DND-41 (cell line): Measurements from ENCODE around the gene RASAL1.

Experiments used
- ATAC-seq: fragments of 200-7000 bp; cut with Tn5 transposase; 3 replicates; pipeline ENCODE4 v1.9.1; 2021; ENCODE audit warnings: low read depth; ENCODE audit not compliant: insufficient read depth
- DNase-seq: peaks from one replicate; pipeline ENCODE4 v3.0.0-alpha.2; 2020
- H2AFZ ChIP-seq: 2 replicates; pipeline ENCODE4 v1.6.0; 2012; ENCODE audit warnings: low read depth, low read length
- H3K27ac ChIP-seq: 2 replicates; pipeline ENCODE4 v1.5.1; 2012; ENCODE audit warnings: low read length, inconsistent platforms
- H3K27me3 ChIP-seq: fragments of 200-600 bp; sonication (generic); 2 replicates; pipeline ENCODE4 v1.6.0; 2012; ENCODE audit warnings: low read length, mild to moderate bottlenecking, inconsistent platforms; ENCODE audit not compliant: insufficient read depth, poor library complexity
- H3K36me3 ChIP-seq: 2 replicates; pipeline ENCODE4 v1.5.1; 2012; ENCODE audit warnings: low read length, inconsistent platforms; ENCODE audit not compliant: insufficient read depth
- H3K4me1 ChIP-seq: 2 replicates; pipeline ENCODE4 v1.5.1; 2012; ENCODE audit warnings: mild to moderate bottlenecking, low read length; ENCODE audit not compliant: insufficient read depth
- H3K4me2 ChIP-seq: 2 replicates; pipeline ENCODE4 v1.6.0; 2012; ENCODE audit warnings: mild to moderate bottlenecking, moderate library complexity, low read length, inconsistent platforms; ENCODE audit not compliant: insufficient read depth
- H3K4me3 ChIP-seq, 2 experiments: fragments of 200-600 bp in 1 of 2; shearing (Covaris generic) in 1 of 2; 2 replicates each; pipeline ENCODE4 v1.5.1; 2012 to 2016; ENCODE audit warnings: inconsistent platforms in 2 of 2, low read length in 2 of 2, mild to moderate bottlenecking in 2 of 2, low read depth in 1 of 2, moderate library complexity in 1 of 2
- H3K79me2 ChIP-seq: 2 replicates; pipeline ENCODE4 v1.6.0; 2012; ENCODE audit warnings: low read length, inconsistent platforms; ENCODE audit not compliant: insufficient read depth
- H3K9ac ChIP-seq: 2 replicates; pipeline ENCODE4 v1.6.0; 2012; ENCODE audit warnings: low read depth, mild to moderate bottlenecking, inconsistent platforms, low read length, moderate library complexity
- H3K9me3 ChIP-seq: 2 replicates; pipeline ENCODE4 v1.5.1; 2012; ENCODE audit warnings: low read length, moderate library complexity, mild to moderate bottlenecking, inconsistent platforms; ENCODE audit not compliant: insufficient read depth, severe bottlenecking
- H4K20me1 ChIP-seq: 2 replicates; pipeline ENCODE4 v1.6.0; 2012; ENCODE audit warnings: low read length; ENCODE audit not compliant: insufficient read depth
- EZH2 ChIP-seq: IDR thresholded peaks from 3 replicates; pipeline ENCODE4 v1.6.1; 2012; ENCODE audit warnings: borderline replicate concordance, low read depth, mild to moderate bottlenecking, moderate library complexity, low read length, inconsistent platforms; ENCODE audit not compliant: severe bottlenecking
- TF ChIP-seq, protein P1 (sequence below): IDR thresholded peaks from 2 replicates; pipeline ENCODE4 v1.5.1; 2012; ENCODE audit warnings: borderline replicate concordance, low read length, moderate library complexity, mild to moderate bottlenecking; ENCODE audit not compliant: poor library complexity, severe bottlenecking; ENCODE audit errors: extremely low read depth

RASAL1 gene

DNA sequence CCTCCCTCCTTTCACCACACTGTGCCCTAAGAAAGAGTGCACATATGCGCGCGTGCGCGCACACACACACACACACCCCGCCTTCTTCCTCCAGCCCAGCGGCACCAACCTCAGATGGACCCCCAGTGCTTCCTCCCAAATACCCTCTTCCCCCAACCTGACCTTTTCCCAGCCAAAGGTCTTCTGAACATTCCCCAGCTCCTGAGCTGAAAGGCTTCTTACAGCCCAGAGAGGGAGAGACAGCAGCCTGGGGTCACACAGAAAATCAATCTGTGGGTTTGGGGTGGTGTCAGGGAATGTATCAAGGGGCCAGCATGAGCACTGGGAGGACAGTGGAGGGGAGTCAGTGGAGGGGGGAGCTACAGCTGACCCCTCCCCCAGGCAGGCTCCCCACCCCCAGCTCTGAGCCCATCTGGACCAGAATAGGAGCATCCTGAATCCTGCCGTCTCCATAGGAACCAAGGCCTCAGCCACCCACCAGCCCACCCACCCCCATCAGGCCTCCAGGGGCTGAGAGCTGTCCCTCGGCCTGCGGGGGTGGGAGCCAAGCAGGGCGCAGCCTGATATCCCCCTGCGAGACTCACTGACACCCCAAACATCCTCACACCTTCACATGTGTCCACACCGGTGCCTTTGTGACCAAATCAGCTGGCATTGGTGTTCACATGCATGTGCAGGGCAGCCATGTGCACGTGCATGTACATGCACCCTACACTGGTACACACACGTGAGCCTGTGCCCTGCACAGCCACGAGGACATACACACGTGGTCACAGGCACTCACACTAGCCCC, 5.7 kb downstream of the RASAL1 start:
- Histone ChIP-seq H3K36me3 (no peaks in the 10 kb centered on the region), H3K9me3 (no peaks in the 10 kb centered on the region), H3K79me2 (no peaks in the 10 kb centered on the region), H3K4me3 (no peak overlapping the region), H3K4me1 (peaks cover 18% of the 10 kb centered on the region), H4K20me1 (no peaks in the 10 kb centered on the region), H3K9ac (no peak overlapping the region), H3K27ac (no peak overlapping the region), H3K27me3 (no peaks in the 10 kb centered on the region), H2AFZ (no peak overlapping the region), H3K4me2 (no peak overlapping the region)
- DNase-seq = no peak
- no peak for TF ChIP-seq EZH2
- TF ChIP-seq, protein P1, sequence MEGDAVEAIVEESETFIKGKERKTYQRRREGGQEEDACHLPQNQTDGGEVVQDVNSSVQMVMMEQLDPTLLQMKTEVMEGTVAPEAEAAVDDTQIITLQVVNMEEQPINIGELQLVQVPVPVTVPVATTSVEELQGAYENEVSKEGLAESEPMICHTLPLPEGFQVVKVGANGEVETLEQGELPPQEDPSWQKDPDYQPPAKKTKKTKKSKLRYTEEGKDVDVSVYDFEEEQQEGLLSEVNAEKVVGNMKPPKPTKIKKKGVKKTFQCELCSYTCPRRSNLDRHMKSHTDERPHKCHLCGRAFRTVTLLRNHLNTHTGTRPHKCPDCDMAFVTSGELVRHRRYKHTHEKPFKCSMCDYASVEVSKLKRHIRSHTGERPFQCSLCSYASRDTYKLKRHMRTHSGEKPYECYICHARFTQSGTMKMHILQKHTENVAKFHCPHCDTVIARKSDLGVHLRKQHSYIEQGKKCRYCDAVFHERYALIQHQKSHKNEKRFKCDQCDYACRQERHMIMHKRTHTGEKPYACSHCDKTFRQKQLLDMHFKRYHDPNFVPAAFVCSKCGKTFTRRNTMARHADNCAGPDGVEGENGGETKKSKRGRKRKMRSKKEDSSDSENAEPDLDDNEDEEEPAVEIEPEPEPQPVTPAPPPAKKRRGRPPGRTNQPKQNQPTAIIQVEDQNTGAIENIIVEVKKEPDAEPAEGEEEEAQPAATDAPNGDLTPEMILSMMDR = no peak
- ATAC-seq = no peak

- Histone ChIP-seq H3K27me3 (no peaks in the 10 kb centered on the region), H3K9me3 (no peaks in the 10 kb centered on the region), H3K4me1 (peaks cover 18% of the 10 kb centered on the region), H3K79me2 (no peaks in the 10 kb centered on the region), H3K27ac (no peak overlapping the region), H4K20me1 (no peaks in the 10 kb centered on the region), H3K36me3 (no peaks in the 10 kb centered on the region), H3K4me2 (no peak overlapping the region), H3K9ac (no peak overlapping the region), H2AFZ (no peak overlapping the region), H3K4me3 (no peak overlapping the region)
- TF ChIP-seq, protein P1 = no peak
- TF ChIP-seq EZH2 = no peak
- DNase-seq (no peak), ATAC-seq (peak; percentile 65)
Observed at GRCh38 chr12:113128802-113129663, 6.5 kb downstream of the RASAL1 start.

DNA sequence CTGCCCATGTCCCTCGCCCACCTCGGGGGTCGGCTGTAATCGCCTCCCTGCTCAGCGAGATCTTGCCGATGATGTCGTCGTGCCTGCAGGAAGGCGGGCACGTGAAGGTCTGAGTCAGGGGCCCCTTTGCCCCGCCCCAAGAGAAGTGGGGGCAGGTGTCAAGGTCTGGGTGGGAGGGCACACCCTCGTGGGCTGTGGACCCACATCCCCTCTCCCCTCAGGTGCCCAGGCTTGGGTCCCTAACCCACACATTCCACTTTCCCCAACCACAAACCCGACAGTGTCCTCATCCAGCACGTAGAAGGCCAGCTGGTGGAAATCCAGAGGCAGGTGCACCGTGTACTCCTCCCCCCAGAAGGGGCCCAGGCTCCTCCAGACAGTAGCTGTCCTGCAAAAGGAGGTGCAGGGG, 7.8 kb downstream of the RASAL1 start:
- Histone ChIP-seq H4K20me1 (no peaks in the 10 kb centered on the region), H3K4me3 (no peak overlapping the region)

More for the DNA sequence above, 7.8 kb downstream of the RASAL1 start:
- Histone ChIP-seq H3K4me1 (peaks cover 18% of the 10 kb centered on the region), H3K9ac (no peak overlapping the region), H3K27ac (no peak overlapping the region; the same call in 1 of the 2 replicates), H3K4me2 (no peak overlapping the region), H3K9me3 (no peaks in the 10 kb centered on the region), H3K36me3 (no peaks in the 10 kb centered on the region), H3K79me2 (no peaks in the 10 kb centered on the region), H2AFZ (no peak overlapping the region; the same call in 1 of the 2 replicates), H3K27me3 (no peaks in the 10 kb centered on the region)
- DNase-seq (peak; percentile 64), ATAC-seq (peak; percentile 63)
- TF ChIP-seq, protein P1 = no peak
- TF ChIP-seq EZH2 = no peak
